ENCODE data around the gene IGFBP1. TPM values are rescaled to one million over a fixed set of nuclear protein-coding genes. Genes with fewer than 3 reads are reported as not detected.

IGFBP1 gene
- total RNA-seq, 4 donors from 2014 or later = 0.48 TPM; not detected in 3

- no peaks in the 10 kb centered on the region for H3K36me3 ChIP-seq
- no peaks in the 10 kb centered on the region for H3K4me1 ChIP-seq
- H3K9me3 ChIP-seq = no peaks in the 10 kb centered on the region
- H3K27me3 ChIP-seq = no peaks in the 10 kb centered on the region
- WGBS = 85% methylated on average over 1 of the region's 1 CpG
- H3K4me3 ChIP-seq = no peak overlapping the region
- no peak overlapping the region for H3K27ac ChIP-seq
- DNase-seq (ENCODE audit: low spot score in 2 of 2) = no peak
- TF ChIP-seq, protein P1, sequence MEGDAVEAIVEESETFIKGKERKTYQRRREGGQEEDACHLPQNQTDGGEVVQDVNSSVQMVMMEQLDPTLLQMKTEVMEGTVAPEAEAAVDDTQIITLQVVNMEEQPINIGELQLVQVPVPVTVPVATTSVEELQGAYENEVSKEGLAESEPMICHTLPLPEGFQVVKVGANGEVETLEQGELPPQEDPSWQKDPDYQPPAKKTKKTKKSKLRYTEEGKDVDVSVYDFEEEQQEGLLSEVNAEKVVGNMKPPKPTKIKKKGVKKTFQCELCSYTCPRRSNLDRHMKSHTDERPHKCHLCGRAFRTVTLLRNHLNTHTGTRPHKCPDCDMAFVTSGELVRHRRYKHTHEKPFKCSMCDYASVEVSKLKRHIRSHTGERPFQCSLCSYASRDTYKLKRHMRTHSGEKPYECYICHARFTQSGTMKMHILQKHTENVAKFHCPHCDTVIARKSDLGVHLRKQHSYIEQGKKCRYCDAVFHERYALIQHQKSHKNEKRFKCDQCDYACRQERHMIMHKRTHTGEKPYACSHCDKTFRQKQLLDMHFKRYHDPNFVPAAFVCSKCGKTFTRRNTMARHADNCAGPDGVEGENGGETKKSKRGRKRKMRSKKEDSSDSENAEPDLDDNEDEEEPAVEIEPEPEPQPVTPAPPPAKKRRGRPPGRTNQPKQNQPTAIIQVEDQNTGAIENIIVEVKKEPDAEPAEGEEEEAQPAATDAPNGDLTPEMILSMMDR (IDR thresholded peaks at IDR 0.05) = no peak
- TF ChIP-seq POLR2A (IDR thresholded peaks at IDR 0.05) (no peak), EP300 (IDR thresholded peaks at IDR 0.05) (no peak), POLR2AphosphoS5 (IDR thresholded peaks at IDR 0.05) (no peak)
These were observed 13.3 kb downstream of the IGFBP1 start for GRCh38 chr7:45901566-45901965.

DNA sequence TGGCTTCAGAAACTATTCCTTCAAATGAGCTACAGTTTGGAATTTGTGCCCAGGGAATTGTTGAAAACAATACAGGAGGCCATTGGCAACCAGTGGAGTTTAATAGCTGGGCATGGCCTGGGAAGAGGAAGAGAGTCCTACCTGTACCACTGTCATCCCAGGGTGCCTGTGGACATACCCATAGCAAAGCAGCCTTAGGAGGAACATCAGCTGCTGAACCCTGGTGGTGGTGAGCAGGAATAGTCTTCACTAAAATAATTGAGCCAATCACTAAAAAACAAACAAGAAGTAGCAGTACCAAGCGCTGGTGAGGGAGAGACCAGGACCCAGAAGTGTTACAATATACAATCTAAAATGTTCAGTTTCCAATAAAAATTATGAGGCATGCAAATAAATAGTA is 14.5 kb downstream of the IGFBP1 start:
- 88% methylated on average over 1 of the region's 1 CpG for WGBS
- Histone ChIP-seq H3K27me3 (no peaks in the 10 kb centered on the region), H3K36me3 (no peaks in the 10 kb centered on the region), H3K4me1 (no peaks in the 10 kb centered on the region), H3K9me3 (no peaks in the 10 kb centered on the region), H3K4me3 (no peak overlapping the region), H3K27ac (no peak overlapping the region)
- DNase-seq (ENCODE audit: low spot score in 2 of 2) = no peak
- no peak for TF ChIP-seq POLR2AphosphoS5 (IDR thresholded peaks at IDR 0.05)
- TF ChIP-seq, protein P1 (IDR thresholded peaks at IDR 0.05) = no peak
- no peak for TF ChIP-seq EP300 (IDR thresholded peaks at IDR 0.05)
- TF ChIP-seq POLR2A (IDR thresholded peaks at IDR 0.05) = no peak

DNA sequence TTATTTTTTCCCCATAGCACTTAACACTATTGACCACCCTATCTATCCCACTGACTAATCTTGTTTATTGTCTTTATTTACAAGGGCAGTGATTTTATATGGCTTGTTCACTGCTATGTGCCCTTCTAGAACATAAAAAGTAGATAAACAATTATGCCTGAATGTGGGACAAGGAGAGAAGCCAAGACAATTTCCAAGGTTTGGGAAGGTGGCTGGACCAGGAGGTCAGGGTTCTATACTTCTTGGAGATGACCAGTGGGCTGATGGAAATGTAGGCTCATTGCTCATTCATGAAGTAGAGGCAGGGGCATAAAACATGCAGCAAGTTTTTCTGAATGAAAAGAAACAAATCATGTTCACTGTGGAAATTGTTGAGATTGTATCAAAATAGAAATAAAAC is 21.3 kb downstream of the IGFBP1 start:
- Histone ChIP-seq H3K4me3 (no peak overlapping the region), H3K4me1 (no peaks in the 10 kb centered on the region), H3K36me3 (peaks cover 22% of the 10 kb centered on the region), H3K27me3 (no peaks in the 10 kb centered on the region), H3K27ac (no peak overlapping the region), H3K9me3 (no peaks in the 10 kb centered on the region)
- no peak for DNase-seq (ENCODE audit: low spot score in 2 of 2)
- TF ChIP-seq EP300 (IDR thresholded peaks at IDR 0.05) (no peak), POLR2AphosphoS5 (IDR thresholded peaks at IDR 0.05) (no peak), POLR2A (IDR thresholded peaks at IDR 0.05) (no peak)
- TF ChIP-seq, protein P1 (IDR thresholded peaks at IDR 0.05) = no peak

GRCh38 chr7:45910855-45911254 is 22.6 kb downstream of the IGFBP1 start:
- 93% methylated on average over 3 of the region's 3 CpGs for WGBS
- DNase-seq (ENCODE audit: low spot score in 2 of 2) = no peak
- Histone ChIP-seq H3K36me3 (peaks cover 24% of the 10 kb centered on the region), H3K27me3 (no peaks in the 10 kb centered on the region), H3K4me1 (no peaks in the 10 kb centered on the region), H3K27ac (no peak overlapping the region), H3K4me3 (no peak overlapping the region), H3K9me3 (no peaks in the 10 kb centered on the region)
- TF ChIP-seq EP300 (IDR thresholded peaks at IDR 0.05) (no peak), POLR2A (IDR thresholded peaks at IDR 0.05) (no peak), POLR2AphosphoS5 (IDR thresholded peaks at IDR 0.05) (no peak)
- TF ChIP-seq, protein P1 (IDR thresholded peaks at IDR 0.05) = no peak

DNA sequence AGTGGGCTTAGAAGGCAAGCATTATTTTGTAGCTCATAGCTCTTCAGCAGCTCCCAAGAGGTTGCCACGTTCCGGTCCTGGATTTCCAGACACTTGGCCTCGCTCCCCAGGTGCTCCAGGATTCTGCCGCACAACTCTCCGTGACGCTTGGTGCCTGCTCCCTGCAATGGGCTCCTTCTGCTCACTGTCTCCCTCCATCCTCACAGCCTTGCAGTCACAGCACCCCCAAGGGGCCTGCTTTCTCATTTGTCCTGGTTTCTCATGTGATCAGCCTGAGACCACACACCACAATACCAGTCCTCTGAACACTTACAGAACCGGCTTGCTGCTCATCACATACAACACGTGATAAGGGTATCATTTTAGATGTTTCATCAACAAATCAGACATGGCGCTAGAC is 23.0 kb downstream of the IGFBP1 start:
- H3K4me3 ChIP-seq = no peak overlapping the region
- DNase-seq (ENCODE audit: low spot score in 2 of 2) = no peak
- H3K36me3 ChIP-seq = peaks cover 28% of the 10 kb centered on the region
- H3K9me3 ChIP-seq = no peaks in the 10 kb centered on the region
- no peaks in the 10 kb centered on the region for H3K27me3 ChIP-seq
- H3K4me1 ChIP-seq = no peaks in the 10 kb centered on the region
- TF ChIP-seq EP300 (IDR thresholded peaks at IDR 0.05) = no peak
- TF ChIP-seq POLR2A (IDR thresholded peaks at IDR 0.05) = no peak
- TF ChIP-seq, protein P1 (IDR thresholded peaks at IDR 0.05) = no peak
- H3K27ac ChIP-seq = no peak overlapping the region
- WGBS = 92% methylated on average over 9 of the region's 9 CpGs
